GM18873 (cell line): ENCODE data around the gene TRRAP.

Experiments used
- ATAC-seq: cut with Tn5 transposase; IDR thresholded peaks from one replicate; pipeline ENCODE4 v1.9.1; 2021; ENCODE audit warnings: mild to moderate bottlenecking, moderate library complexity, moderate number of reproducible peaks; ENCODE audit not compliant: unreplicated experiment, low FRiP score

Gene TRRAP

DNA sequence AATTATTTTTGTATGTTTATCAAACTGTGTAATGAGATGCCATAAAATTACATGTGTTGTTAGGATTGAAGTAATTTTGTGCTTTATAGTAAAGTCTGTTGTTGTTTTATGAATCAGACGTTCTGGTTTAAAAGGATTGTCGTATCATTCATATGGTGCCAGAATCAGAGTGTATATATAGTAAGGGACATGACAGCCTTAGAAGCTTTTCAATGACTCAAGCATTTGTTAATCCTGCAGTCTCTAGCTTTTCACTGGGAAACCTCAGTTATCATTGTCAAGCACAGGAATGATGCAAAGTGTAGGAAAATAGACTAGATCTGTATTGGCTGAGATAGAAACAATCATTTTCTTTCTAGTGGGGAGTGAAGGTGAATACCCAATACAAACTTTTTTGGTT lies 57.5 kb downstream of the TRRAP start:
- ATAC-seq: no peak

DNA sequence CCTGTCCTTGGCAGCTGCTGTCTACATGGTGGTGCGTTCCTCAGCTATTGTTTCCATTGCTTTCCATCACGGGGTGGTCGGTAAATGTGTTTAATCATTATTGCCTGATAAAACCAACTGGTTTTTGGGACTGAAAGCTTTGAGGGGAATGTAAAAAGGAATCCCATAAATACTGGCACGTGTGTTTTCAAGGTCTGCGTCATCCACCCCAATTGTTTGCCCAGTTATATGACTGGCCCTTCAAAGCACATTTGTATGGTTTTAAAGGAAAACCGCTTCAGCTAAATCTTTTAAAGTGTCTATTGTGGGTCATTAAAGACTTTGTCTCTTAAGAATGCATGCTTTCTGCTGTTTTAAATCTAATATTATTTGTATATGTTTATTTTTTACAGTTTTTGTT lies 65.0 kb downstream of the TRRAP start:
- no peak for ATAC-seq

DNA sequence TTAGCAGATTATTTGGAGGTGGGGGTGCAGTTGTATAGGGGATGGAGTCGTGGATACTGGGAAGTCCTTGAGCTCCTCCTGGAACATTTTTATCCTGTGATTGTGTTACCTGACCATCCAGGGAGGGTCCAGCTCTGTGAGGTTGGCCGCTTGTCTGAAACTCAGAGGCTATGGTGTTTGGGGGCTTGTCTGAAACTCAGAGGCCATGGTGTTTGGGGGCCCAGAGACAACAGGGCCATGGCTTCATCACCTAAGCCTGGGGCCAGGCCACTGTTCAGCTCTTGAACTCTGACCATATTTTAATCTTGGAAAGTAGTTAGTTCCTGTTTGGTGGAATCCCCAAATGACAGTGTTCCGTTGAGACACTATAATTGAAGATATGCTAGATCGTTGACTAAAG lies 66.1 kb downstream of the TRRAP start:
- ATAC-seq: no peak

DNA sequence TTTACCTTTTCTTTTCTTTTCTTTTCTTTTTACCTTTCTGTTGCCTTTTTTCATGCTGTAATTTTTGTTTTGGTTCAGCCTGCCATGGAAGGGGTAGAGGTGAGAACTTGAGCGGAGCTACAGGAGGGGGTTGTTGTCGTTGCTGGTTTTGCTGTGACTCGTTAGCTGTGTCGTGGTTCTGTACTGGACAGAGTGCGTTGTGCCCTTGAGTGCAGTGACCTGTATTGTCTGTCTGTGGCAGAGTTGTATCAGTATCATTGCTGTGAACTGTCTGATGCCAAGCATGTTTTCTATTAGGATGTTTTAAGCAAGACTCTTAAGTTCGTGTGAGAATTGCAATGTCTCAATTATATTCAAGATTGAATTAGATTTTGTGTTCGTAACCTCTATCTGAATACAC lies 67.5 kb downstream of the TRRAP start:
- ATAC-seq: no peak

DNA sequence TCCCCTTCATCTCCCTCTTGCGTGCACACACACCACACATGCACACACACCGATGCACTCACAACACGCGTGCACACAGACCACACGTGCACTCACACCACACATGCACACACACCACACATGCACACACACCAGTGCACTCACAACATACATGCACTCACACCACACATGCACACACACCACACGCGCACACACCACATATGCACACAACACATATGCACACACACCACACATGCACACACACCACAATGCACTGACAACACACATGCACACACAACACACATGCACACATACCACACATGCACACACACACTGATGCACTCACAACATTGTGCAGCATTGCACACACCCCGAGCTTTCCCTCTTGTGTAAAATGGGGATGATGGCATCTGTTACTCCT lies 68.1 kb downstream of the TRRAP start:
- ATAC-seq: no peak

DNA sequence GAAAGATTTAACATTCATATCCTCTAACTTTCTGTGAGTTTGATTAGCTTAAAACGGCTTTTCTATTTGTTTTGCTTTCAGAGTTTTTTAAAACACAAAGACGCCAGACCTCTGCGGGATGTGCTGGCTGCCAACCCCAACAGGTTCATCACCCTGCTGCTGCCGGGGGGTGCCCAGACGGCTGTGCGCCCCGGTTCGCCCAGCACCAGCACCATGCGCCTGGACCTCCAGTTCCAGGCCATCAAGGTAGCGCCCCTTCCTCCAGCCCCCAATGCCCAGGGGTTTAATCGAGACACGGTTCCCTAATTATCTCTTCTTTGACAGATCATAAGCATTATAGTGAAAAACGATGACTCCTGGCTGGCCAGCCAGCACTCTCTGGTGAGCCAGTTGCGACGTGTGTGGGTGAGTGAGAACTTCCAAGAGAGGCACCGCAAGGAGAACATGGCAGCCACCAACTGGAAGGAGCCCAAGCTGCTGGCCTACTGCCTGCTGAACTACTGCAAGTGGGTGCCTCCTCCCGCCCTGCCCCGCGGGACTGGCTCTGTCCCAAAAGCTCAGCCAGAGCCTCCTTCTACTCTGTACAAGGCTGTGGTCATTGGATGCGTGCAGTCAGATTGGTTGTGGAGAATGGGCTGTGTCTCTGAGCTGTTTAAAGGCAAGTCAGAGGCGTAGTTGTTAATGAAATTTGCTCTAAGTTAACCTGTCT lies 71.2 kb downstream of the TRRAP start:
- no peak for ATAC-seq

DNA sequence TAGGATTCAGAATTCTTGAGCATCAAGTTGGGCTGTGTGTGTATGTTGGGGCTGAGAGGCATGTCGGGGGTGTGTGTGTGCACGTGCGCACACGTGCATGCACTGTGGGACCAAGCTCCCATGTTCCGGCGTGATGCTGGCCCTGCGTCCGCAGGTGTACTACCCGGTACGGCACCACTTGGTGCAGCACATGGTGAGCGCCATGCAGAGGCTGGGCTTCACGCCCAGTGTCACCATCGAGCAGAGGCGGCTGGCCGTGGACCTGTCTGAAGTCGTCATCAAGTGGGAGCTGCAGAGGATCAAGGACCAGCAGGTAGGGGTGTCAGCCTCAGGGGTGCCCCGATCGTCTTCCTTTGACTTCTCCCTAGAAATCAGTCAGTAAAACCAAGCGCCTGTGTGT lies 77.7 kb downstream of the TRRAP start:
- ATAC-seq: no peak

DNA sequence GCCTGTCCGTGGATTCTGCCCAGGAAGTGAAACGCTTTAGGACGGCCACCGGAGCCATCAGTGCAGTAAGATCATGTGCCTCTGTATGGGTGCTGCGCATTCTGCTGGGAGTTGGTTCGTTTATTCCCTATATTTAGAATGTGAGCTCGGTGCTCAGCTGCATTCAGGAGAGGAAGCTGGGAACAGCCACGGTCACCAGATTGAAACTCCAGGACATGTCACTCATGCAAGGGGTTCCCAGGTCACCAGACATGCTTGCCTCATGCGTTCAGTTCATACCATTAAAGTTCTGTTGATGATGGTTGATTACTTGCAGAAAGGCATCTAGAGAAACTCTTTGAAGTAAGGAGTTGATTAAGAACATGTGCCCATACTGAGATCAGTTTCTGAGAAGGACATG lies 78.1 kb downstream of the TRRAP start:
- ATAC-seq: no peak

DNA sequence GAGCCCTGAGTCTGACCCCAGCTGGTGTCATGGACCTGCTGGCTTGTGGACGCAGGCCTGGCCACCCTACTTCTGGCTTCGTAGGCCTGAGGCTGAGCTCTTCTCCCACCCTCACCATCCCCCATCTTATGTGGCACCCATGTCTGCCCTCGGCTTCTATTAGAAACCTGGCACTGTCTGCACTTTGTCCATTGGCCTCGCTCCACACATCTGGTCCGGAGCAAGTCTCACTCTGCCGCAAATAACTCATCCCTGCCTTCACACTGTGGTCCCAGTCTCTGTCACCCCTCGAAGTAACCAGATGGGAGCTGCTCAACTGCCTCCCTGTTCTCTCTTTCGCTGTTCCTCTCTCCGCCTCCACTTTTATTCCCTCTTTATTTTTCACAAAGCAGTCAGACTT lies 78.6 kb downstream of the TRRAP start:
- no peak for ATAC-seq

DNA sequence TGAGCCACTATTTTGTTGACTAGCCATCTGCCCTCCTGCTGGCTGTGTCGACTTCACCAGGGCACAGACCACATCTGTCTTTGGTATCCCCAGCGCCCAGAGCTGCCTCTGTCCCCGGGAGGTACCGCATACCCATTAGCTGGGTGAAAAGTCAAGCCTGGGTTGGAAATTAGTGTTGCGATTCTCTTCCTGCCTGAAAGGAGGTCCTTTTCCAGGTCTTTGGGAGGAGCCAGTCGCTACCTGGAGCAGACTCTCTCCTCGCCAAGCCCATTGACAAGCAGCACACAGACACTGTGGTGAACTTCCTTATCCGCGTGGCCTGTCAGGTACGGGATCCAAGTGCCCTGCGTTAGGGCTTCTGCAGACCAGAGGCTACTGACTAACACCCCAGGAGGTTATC lies 79.4 kb downstream of the TRRAP start:
- no peak for ATAC-seq

DNA sequence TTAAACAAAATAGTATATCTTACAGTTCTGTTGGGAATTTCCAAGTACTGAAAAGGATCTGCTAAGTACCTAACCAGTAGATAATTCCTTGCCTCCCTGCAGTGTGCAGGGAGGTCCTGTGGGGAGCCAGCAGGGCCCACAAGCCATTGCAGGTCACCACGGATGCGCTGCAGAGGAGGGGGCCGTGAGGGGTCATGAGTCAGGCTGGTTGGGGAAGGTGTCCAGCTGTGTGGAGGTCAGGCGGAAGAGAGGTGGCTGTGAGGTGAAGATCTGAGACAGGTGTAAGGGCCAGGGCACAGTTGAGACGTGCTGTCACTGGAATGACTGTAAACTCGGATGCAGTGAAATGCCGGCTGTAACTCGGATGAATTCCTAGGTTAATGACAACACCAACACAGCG lies 80.6 kb downstream of the TRRAP start:
- ATAC-seq: no peak

DNA sequence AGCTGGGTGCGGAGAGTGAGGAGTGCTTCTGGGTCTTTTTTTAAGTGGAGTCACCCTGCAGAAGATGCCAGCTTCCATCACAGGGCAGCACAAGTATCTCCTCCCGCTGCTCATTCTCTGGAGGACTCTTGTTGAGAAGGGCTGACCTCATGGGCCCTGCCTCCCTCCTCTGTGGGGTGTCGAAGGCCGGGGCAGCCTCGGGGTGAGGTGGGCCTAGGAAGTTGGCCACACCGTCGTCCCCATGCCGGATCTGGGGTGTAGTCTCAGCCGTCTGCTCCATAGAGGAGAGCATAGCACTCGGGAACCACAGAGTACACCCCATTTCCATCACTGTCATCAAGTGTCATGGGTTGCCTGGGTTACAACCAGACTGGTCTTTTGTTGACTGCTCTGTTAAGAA lies 85.0 kb downstream of the TRRAP start:
- no peak for ATAC-seq

DNA sequence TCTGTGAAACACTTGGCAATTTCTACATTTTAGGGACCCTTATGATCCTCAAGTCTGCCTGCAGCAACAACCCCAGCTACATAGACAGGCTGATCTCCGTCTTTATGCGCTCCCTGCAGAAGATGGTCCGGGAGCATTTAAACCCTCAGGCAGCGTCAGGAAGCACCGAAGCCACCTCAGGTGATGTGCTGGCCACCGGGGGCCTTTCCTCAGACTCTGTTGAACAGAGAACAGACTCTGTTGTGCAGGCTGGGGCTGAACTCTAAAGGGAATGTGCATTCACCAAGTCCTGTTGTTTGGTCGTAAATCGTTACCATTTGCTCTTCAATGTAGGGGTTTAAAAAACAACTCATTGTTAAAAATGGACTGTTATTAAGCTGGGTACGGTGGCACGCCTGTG lies 86.3 kb downstream of the TRRAP start:
- no peak for ATAC-seq

DNA sequence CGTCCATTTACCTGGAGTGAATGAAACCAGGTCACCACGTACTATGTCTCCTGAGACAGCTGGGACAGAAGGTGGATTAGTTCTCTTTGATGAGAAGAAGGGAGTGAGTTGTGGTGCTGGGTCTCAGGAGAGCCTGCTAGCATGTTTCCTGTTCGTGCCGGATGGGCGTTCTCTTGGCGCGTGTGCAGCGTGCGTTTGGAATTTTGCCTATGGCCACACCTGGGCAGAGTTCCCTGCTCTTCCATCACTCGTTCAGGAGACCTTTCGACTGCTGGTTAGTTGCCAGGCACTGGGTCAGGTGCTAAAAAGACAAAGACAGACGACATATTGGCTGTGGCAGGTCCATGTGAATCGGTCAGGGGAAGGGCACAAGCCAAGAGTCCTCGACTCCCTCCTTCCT lies 90.3 kb downstream of the TRRAP start:
- no peak for ATAC-seq

DNA sequence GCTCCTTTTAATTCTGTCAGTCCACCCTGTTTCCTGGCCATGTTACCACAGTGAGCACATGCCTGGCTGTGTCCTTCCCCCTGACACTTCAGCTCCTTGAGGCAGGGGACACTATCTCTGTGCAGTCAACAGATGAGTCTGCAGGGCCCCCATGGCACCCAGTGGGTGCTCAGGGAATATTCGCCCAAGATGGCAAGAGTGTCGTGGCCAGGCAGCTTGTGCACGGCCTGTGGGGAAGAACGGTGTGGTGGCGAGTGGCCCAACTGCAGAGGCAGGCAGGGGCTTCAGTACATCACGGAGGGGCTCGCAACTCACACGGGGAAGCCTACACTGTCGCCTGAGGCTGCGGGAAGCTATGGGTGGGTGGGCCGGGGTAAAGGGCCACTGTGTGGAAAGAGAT lies 91.1 kb downstream of the TRRAP start:
- no peak for ATAC-seq

DNA sequence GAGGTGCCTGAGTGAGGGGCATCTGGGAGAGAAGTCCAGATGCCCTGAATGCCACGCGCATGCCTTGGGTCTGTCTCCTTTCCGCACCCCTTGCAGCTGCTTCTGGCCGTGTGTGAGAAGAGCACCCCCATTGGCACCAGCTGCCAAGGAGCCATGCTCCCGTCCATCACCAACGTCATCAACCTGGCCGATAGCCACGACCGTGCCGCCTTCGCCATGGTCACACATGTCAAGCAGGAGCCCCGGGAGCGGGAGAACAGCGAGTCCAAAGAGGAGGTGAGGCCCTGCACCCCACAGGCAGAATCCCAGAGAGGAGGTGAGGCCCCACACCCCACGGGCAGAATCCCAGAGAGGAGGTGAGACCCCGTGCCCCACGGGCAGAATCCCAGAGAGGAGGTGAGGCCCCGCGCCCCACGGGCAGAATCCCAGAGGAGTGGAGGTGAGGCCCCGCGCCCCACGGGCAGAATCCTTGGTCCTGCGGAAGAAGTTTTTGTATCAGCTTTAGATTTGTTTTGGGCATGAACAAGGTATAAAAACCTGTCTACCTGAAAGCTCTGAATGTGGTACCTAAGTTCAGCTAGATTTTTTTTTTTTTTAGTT lies 91.8 kb downstream of the TRRAP start:
- no peak for ATAC-seq

DNA sequence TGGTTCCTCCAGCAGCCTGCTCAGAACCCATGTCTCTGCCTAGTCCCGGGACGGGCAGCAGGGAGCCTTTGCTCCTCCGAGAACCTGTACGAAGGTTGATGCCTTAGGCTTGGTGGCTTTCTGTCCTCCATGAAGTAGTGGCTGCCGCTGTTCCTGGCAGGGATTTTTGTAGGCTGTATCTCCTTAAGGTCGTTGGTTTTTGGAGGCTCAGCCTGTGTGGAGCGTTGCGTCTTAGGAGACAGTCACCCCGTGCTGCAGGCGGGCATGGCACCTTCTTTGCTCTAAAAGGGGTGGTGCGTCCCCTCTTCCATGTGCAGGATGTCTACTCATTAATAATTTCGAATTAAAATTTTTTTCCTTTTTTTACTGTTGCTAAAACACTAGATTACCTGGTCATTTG lies 92.5 kb downstream of the TRRAP start:
- ATAC-seq: no peak

DNA sequence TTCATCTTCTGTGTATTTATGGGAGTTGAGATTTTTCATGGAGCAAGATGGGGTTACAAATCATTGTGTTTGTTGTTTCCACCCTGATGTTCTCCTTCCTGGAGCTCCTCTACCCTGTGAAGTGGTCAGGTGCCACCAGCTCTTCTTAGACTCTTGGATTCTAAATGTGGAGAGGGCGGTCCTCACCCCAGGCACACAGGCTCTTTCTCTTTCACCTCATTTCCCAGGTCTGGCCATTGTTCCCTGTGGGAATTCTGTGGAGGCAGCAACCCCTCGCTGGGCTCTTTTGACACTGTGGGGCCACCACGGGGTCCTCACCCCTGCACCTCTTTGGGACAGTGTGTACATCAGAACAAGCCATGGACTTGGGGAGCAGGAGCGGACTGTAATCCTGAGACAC lies 95.9 kb downstream of the TRRAP start:
- no peak for ATAC-seq

DNA sequence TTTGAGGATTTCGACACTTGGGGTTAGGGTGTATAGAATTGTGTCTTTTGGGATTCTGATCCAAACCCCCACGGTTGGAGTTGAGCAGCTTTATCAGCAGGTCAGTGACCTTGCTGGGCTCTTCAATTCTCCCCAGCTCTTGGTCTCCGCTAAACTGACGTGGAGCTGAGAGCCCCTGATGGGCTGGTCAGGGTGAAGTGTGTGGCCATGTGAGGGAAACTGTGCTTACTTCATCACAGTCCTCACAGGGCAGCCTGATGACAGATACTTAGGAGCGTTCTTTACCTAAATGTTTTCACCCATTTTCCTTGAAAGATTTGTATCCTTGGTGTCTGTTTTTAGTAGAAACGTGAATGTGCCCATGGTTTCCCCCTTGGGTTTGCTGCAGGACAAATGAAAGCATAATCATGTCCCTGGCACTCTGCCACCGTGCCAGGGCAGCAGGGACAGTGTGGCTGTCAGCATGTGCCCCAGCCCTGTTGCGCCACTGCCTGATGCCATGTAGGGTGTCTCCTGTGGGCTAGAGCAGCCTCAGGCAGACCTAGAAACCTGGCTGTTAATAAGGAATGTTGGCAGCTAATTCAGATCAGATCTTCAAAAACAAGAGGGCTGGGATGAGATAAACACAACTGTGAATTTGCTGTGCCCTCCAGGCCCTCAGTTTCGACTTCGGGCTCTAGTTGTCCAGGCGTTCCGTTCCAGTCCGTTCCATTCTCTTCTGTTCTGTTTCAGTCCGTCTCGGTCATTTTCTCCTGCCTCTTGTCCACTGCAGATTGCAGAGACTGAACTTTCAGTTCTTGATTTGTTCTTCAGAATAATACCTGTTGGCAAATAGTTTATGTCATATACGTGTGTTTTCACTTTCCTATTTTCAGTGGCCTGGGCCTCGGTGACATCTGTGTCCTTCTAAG lies 96.8 kb downstream of the TRRAP start:
- no peak for ATAC-seq

DNA sequence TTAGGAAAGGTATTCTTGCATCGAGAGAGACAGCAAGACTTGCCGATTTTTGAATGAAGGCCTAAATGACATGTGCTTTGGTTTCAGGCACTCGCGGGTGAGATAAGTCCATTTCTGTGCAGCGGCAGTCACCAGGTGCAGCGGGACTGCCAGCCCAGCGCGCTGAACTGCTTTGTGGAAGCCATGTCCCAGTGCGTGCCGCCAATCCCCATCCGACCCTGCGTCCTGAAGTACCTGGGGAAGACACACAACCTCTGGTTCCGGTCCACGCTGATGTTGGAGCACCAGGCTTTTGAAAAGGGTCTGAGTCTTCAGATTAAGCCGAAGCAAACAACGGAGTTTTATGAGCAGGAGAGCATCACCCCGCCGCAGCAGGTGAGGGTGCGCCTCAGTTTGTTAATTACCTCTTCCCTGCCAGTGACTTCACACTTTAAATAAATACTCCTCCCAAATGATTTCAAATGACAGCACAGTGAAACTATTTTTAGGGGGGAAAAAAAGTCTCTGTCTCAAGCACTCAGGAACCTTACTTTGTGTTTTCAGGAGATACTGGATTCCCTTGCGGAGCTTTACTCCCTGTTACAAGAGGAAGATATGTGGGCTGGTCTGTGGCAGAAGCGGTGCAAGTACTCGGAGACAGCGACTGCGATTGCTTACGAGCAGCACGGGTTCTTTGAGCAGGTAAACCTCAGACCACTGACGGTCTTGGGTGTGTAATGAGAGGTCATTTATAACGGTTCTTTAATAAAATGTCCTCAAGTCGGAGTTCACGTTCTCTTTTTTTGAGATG lies 98.3 kb downstream of the TRRAP start:
- no peak for ATAC-seq

DNA sequence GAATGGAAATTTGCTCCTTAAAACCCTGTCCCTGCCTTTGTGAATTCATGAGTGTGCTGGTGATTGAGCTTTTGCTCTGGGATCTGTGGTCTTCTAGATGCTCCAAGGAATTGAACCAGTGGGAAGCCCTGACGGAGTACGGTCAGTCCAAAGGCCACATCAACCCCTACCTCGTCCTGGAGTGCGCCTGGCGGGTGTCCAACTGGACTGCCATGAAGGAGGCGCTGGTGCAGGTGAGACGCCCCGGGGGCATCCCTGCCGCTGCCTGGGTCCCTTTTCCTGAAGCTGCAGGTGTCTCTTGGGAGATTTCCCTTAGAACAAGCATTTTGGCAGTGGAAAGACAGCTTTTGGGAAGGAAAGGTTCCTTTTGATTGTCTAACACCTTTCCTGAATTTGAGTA lies 100.3 kb downstream of the TRRAP start:
- ATAC-seq: no peak
